K562 (cell line): ENCODE measurements around the gene PRKAR2B. TPM values are rescaled to one million over a fixed set of nuclear protein-coding genes. Genes with fewer than 3 reads are reported as not detected.

Experiments used
- CEBPG ChIP-seq, 3 experiments: fragments of 200-800 bp in 1 of 3; sonication (Bioruptor generic) in 1 of 3; sonication (generic) in 1 of 3; formaldehyde crosslinking in 1 of 3; IDR thresholded peaks in 2 of 3; conservative IDR thresholded peaks in 1 of 3; 2 replicates each; pipeline versions ENCODE4 v1.6.1 to v1.8.0; 2016 to 2022; ENCODE audit warnings: missing compliant biosample characterization in 2 of 3, missing genetic modification characterization in 2 of 3, mild to moderate bottlenecking in 1 of 3, missing genetic modification reagents in 1 of 3
- EP300 ChIP-seq: IDR thresholded peaks from 2 replicates; pipeline ENCODE4 v1.6.1; 2012; ENCODE audit warnings: low read length, improper control_type of control experiment
- HINFP ChIP-seq: fragments of 450-650 bp; conservative IDR thresholded peaks from 2 replicates; pipeline ENCODE4 v1.6.1; 2016; ENCODE audit warnings: missing genetic modification characterization, low read depth, mild to moderate bottlenecking, control low read depth, missing compliant biosample characterization
- MAFF ChIP-seq: IDR thresholded peaks from 2 replicates; pipeline ENCODE4 v1.6.1; 2012; ENCODE audit warnings: low read length, improper control_type of control experiment
- MAFG ChIP-seq: fragments of 450-650 bp; conservative IDR thresholded peaks from 2 replicates; pipeline ENCODE4 v1.6.1; 2016; ENCODE audit warnings: missing genetic modification characterization, missing compliant biosample characterization
- RBBP5 ChIP-seq: fragments of 200-600 bp; sonication (generic); IDR thresholded peaks from 2 replicates; pipeline ENCODE4 v1.6.1; 2012; ENCODE audit warnings: borderline replicate concordance, mild to moderate bottlenecking, low read length, control low read depth, inconsistent platforms; ENCODE audit not compliant: insufficient read depth, poor library complexity, severe bottlenecking
- STAT5B ChIP-seq: fragments of 250-450 bp; sonication (Bioruptor Pico); IDR thresholded peaks from 2 replicates; pipeline ENCODE4 v1.8.0; 2021; ENCODE audit warnings: mild to moderate bottlenecking, inconsistent platforms
- TRIM25 ChIP-seq: fragments of 450-650 bp; IDR thresholded peaks from 2 replicates; pipeline ENCODE4 v1.7.0; 2016; ENCODE audit warnings: borderline replicate concordance
- ZHX1 ChIP-seq: fragments of 150-350 bp; conservative IDR thresholded peaks from 2 replicates; pipeline ENCODE4 v1.6.1; 2014; ENCODE audit warnings: low read length
- ZNF175 ChIP-seq: fragments of 200-800 bp; sonication (Bioruptor generic); IDR thresholded peaks from 2 replicates; pipeline ENCODE4 v1.6.1; 2016; ENCODE audit warnings: low read depth, mild to moderate bottlenecking, missing genetic modification characterization, missing compliant biosample characterization
- ZNF277 ChIP-seq: fragments of 250-450 bp; sonication (Bioruptor Pico); IDR thresholded peaks from 2 replicates; pipeline ENCODE4 v1.8.0; 2022; ENCODE audit warnings: inconsistent platforms, mild to moderate bottlenecking, moderate library complexity, borderline replicate concordance
- ZNF609 ChIP-seq: sonication (generic); formaldehyde crosslinking; IDR thresholded peaks from 2 replicates; pipeline ENCODE4 v1.8.1; 2023; ENCODE audit warnings: missing genetic modification reagents, mild to moderate bottlenecking, borderline replicate concordance
- polyA plus RNA-seq, 8 experiments: library from polyadenylated mRNA; depleted of rRNA in 4 of 8; stranded (reverse) in 5 of 8; unstranded in 3 of 8; fragments of >200 nt; fragmentation: Nextera tagmentation in 2 of 8; fragmentation: Illumina TruSeq in 1 of 8; extraction: Ambion mirVana in 2 of 8; extraction: Trizol in 1 of 8; gene quantifications; 2 replicates each; pipeline versions ENCODE4 v1.2.1 to v1.2.3, GENCODE V29; 2011 to 2014; ENCODE audit warnings: inconsistent platforms in 1 of 8, missing spikeins in 1 of 8
- total RNA-seq, 7 experiments: library from RNA; depleted of rRNA in 6 of 7; stranded (reverse); fragments of >200 nt in 6 of 7; fragmentation: Illumina TruSeq in 2 of 7; extraction: Trizol in 2 of 7; gene quantifications; 2 replicates each; pipeline versions ENCODE4 v1.2.1 to v1.2.3, GENCODE V29; 2011 to 2021; ENCODE audit warnings: low replicate concordance in 1 of 7

PRKAR2B gene
- total and polyA plus RNA-seq, 9 of the 15 experiments (the other 6 are each of a cell fraction or from before 2014, with no cell fraction given): 59.0 to 173 (median 129) TPM

GRCh38 chr7:107075863-107076574, 31.5 kb downstream of the PRKAR2B start (continued):
- TF ChIP-seq ZNF609 (CRISPR knock-in tag): no peak
- no peak for TF ChIP-seq ZNF277
- TF ChIP-seq ZHX1: no peak
- no peak for TF ChIP-seq RBBP5
- TF ChIP-seq EP300: peak; percentile 79; the same call in 1 of the 2 replicates
- TF ChIP-seq CEBPG (CRISPR knock-in tag; IDR thresholded peaks at IDR 0.05): no peak
- TF ChIP-seq CEBPG (tag; conservative IDR thresholded peaks at IDR 0.05 in 1 of 2, IDR thresholded peaks at IDR 0.05 in 1 of 2): 0 out of 4 replicates have a peak, but pooled peaks of 1 of the 2 experiments have one; percentile 39
- no peak; the same call in 1 of the 2 replicates for TF ChIP-seq MAFG (tag)
- no peak for TF ChIP-seq MAFF
- TF ChIP-seq STAT5B (CRISPR knock-in tag): no peak
- no peak for TF ChIP-seq HINFP
- TF ChIP-seq ZNF175: no peak
- TF ChIP-seq TRIM25: no peak
